ENCODE data around the gene RBMS1.

DNA sequence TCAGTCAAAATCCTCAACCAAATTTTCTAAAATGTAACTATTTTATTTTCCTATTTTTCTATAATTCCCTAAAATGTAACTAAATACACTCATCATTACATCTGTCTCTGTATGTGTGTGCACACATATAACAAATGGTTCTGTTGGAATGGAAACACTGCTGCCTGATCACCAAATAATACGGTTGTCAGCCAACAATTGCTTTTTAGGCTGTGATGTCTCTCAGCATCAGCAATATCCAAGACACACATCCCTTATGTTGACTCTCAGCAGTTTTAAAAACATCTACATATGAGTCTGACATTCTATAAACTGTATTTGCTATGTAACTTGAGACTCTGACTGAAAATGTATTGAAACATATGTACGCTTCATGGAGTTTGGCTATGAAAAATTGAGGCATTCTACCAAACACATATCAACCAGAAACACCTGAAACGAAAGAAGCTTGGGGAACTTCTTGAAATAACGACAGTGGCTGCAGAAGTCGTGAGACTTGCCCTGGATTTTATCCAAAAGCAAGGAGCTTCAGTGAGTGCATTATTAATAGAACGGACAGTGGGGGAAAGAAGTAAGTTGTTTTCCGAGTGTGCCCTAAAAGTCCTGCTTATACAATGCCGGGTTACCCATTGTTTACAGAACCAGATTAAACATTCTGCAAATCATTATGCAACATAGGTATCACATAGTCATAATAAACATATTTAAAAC is 183.3 kb downstream of the RBMS1 start:
- TF ChIP-seq, protein P1, sequence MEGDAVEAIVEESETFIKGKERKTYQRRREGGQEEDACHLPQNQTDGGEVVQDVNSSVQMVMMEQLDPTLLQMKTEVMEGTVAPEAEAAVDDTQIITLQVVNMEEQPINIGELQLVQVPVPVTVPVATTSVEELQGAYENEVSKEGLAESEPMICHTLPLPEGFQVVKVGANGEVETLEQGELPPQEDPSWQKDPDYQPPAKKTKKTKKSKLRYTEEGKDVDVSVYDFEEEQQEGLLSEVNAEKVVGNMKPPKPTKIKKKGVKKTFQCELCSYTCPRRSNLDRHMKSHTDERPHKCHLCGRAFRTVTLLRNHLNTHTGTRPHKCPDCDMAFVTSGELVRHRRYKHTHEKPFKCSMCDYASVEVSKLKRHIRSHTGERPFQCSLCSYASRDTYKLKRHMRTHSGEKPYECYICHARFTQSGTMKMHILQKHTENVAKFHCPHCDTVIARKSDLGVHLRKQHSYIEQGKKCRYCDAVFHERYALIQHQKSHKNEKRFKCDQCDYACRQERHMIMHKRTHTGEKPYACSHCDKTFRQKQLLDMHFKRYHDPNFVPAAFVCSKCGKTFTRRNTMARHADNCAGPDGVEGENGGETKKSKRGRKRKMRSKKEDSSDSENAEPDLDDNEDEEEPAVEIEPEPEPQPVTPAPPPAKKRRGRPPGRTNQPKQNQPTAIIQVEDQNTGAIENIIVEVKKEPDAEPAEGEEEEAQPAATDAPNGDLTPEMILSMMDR (IDR thresholded peaks at IDR 0.05): no peak
- no peak for TF ChIP-seq EZH2 (IDR thresholded peaks at IDR 0.05; ENCODE audit: borderline replicate concordance, insufficient read depth, low read depth, low read length, poor library complexity, severe bottlenecking)
